Fibroblast of gingiva (primary cell): ENCODE measurements around the gene SACS.
"Not testable (repeated sequence)": the region's sequence is repeated elsewhere in the genome, so short reads cannot be mapped to it uniquely, and the experiment has no call there.

Experiments used
- DNase-seq: peaks from one replicate; pipeline ENCODE4 v3.0.0-alpha.2; 2011; ENCODE audit warnings: low read depth

The SACS gene

GRCh38 chr13:23455401-23456185 is 22.1 kb upstream of the SACS start:
- peak; percentile 56 for DNase-seq

DNA sequence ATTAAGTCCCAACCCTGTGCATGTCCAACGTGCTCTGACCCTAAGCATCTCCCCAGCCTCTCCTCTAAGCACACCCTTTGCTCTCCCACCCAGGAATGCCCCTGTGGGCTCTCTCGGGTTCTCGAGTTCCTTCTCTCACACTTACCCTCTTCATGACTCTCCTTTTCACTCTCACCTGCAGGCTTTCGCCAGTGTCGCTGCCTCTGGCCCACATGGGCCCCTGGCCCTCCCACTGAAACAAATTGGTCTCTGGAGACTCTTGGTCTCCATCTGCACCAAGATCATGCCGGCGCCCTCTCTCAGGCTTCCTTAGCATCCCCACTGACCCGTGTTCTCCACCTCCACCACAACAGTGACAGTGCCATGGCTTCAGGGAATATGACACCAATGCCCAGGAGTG is 19.6 kb upstream of the SACS start:
- DNase-seq = no peak

GRCh38 chr13:23450340-23451046 is 17.0 kb upstream of the SACS start:
- DNase-seq = peak; percentile 13

DNA sequence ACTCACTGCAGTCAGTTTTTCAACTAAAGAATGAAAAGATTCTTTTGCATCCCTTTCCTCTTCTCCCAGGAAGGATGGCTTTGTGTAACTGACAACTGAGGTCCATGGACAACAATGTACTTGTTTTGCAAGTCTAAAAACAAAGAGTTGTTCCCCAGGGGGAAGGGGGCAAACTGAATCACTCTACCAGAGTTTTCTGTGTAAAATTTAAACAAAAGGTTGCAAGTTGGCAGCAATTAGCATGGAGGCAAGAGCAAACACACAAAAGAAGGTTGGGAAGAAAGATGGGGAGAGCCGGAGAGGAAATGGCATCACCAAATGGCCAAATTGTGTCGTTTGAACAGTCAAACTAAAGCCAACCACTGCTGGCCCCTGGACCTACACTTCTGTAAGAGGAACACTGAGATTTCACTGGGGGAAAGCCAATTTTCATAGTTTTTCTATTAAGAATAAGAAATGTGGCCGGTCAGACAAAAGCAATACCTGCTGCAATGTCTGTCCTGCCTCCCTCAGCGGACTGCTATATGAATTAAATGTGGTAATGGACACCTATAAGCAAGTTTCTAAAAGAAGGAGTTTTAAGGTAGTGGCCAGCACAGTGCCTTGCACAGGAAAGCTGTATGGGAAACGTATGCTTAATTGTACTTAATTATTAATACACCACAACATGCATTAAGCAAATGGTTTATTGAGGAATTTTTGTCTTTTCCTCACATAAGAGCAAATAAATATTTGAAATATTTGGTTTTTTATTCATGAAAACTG is 16.1 kb upstream of the SACS start:
- no peak for DNase-seq

DNA sequence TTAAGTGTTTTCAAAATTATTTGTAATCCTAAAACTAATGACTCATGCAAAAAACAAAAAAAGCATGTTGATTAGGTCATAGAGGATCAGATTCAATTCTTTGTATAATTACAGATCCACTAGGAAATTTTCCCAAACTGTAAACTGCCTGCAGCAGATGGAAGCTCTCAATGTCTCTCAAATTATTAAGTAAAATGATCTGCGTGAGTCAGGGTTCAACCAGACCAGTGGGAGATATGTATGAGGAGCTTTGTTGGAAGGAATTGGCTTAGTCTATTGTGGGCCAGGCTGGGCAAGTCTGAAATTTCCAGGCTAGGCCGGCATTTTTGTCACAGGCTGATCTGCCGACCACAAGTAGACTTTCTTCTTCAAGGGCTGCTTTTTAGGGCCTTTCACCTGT is 14.4 kb upstream of the SACS start:
- peak; percentile 90 for DNase-seq

DNA sequence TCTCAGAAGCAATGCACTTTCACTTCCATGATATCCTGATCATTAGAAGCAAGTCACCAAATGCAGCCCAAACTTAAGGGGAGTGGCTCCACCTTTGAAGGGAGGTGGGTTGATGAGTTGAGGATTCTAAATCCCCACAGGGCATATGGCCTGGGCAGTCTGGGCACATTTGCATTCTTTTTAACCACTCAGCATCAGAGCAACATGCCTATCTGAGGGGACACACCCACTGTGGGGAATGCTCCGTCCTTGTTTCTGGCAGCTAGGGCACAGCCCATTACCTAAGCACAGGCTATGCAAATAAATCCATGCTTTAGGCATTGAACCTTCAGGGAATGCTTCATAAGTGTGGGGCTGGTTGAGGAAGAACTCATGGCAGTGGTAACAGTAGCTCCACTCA is 12.3 kb upstream of the SACS start:
- DNase-seq = no peak

DNA sequence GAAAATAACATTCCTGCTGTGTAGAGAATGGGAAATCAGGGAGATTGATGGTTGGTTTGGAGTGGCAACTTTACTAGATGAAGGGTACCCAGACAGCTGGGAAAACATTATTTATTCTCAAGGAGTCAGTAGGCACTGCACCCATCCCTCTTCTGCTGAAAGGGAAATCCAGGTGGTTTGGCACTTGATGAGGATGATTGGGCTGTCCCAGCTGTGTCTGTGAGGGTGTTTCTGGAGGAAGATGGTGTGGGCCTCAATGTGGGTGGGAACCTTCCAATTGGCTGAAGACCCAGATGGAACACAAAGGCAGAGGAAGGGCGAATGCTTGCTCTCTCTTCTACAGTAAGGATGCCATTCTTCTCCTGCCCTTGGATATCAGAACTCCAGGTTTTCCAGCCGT is 10.4 kb upstream of the SACS start:
- DNase-seq = no peak

- DNase-seq = no peak
These were observed 9.6 kb upstream of the SACS start for GRCh38 chr13:23443110-23443509.

DNA sequence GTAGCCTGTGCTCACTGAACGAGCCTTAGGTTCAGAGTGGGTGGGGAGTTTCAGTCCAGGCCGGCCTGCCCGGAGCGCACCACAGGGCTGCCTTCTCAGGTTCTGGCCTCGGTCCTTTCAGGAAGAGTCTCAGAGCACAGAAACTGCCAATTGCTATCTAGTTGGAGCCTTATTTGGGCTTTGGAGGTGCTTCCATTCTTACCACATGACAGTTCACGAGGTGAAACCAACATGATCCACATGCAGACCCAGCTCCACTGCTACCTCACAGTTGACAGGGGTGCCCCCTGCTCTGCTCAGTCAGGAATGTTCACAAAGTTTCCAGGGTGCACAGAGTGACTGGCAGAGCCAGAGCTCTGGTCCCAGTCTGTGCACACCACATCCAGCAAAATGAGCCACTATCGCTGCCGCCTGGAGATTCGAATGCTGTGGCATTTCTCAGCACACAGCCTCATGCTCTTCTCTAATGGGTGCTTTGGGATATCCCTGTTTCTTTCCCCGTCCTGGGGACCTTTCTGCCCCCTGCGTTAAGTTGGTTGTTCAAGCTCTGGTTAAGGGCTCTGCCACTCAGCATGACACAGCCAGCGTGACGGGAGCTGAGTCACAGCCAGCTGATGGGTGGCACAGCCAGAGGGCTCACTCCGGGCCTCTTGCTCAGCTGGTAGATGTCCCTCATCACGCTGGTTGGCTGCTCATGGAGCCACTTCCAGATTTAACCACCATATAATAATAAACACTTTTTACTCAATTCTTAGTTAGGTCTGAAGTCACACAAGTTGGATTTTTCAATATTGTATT is 7.5 kb upstream of the SACS start:
- peak; percentile 29 for DNase-seq

DNA sequence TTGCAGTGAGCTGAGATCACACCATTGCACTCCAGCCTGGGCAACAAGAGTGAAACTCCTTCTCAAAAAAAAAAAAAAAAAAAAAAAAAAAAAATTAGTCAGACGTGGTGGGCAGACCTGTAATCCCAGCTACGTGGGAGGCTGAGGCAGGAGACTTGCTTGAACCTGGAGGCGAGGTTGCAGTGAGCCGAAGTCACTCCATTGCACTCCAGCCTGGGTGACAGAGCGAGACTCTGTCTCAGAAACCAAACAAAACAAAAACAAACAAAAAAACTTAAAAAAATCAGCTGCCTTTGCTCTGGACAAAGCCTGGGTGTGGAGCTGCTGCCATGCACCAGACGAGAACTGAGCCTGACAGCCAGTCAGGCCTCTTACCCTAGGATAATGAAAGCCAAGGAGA is 6.8 kb upstream of the SACS start:
- DNase-seq = not testable (repeated sequence)

- DNase-seq = no peak
These were observed 4.4 kb upstream of the SACS start for GRCh38 chr13:23437916-23438315.

DNA sequence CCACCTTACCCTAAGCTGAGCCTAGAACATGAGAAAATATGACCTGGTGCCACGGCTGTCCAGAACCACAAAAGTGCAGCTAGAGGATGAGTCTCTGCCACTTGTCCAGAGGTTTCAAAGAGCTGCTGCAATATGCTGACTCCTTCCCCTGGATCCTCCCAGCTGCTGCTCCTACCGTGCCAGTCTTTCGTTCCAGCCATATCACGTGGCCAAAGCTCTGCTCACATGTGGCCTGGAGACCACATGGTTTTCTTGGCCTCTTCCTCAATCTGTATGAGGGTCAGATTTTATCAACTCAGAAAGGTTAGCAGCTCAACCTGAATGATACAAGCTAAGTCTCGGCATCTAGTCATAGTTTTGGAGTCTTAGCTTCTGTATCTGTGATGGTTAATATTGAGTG is 3.2 kb upstream of the SACS start:
- DNase-seq = no peak

GRCh38 chr13:23434491-23434890 is 989 bp upstream of the SACS start:
- DNase-seq = no peak

DNA sequence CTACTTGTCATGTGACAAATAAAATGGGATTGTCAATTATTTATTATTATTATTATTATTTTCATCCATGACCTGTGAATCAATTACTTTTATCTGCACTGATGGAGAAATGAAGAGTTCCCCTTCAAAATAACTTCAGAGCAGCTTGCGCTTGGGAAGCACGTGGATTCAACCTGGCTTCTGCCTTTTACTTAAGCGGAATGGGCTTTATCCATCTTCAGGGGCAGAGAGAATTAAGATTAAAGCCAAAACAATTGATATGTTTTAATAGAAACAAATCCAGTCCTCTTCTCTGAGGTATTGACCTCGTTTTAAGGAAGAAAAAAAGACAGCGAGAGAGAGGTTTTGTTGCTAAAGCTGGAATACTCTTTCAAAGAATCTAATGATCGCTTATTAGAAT is 876 bp downstream of the SACS start:
- no peak for DNase-seq

GRCh38 chr13:23430664-23431063 is 2.8 kb downstream of the SACS start:
- no peak for DNase-seq

GRCh38 chr13:23427881-23428528 is 5.5 kb downstream of the SACS start:
- DNase-seq = no peak

GRCh38 chr13:23427342-23427843 is 6.1 kb downstream of the SACS start:
- peak; percentile 73 for DNase-seq

GRCh38 chr13:23421596-23421995 is 11.9 kb downstream of the SACS start:
- no peak for DNase-seq

GRCh38 chr13:23418776-23419683 is 14.5 kb downstream of the SACS start:
- DNase-seq = no peak

GRCh38 chr13:23414682-23415081 is 18.8 kb downstream of the SACS start:
- DNase-seq = no peak
